ENCODE data around the gene PPM1M.

Gene PPM1M

GRCh38 chr3:52232279-52233107, 13.1 kb upstream of the PPM1M start:
- WGBS, 2 experiments (ENCODE audit: insufficient coverage in 2 of 2), result 91 to 92% methylated on average over 20 to 23 of the region's 28 CpGs
- no peaks in the 10 kb centered on the region for H3K9me3 ChIP-seq (ENCODE audit: control insufficient read depth, low read length)
- H3K36me3 ChIP-seq (ENCODE audit: control insufficient read depth, insufficient read depth, low read length), result peaks cover 62% of the 10 kb centered on the region

GRCh38 chr3:52233108-52233591, 12.4 kb upstream of the PPM1M start:
- WGBS, 2 experiments (ENCODE audit: insufficient coverage in 2 of 2), result 82 to 97% methylated on average over 4 to 5 of the region's 5 CpGs
- Histone ChIP-seq H3K27ac (ENCODE audit: low read depth, low read length, severe bottlenecking) (no peak overlapping the region), H3K36me3 (ENCODE audit: control insufficient read depth, insufficient read depth, low read length) (peaks cover 59% of the 10 kb centered on the region), H3K4me3 (ENCODE audit: extremely low read depth, insufficient read depth, low read length, poor library complexity, severe bottlenecking) (no peak overlapping the region), H3K4me1 (ENCODE audit: control insufficient read depth, insufficient read depth, low read length, poor library complexity, severe bottlenecking) (peaks cover 17% of the 10 kb centered on the region), H3K9me3 (ENCODE audit: control insufficient read depth, low read length) (no peaks in the 10 kb centered on the region)

More at GRCh38 chr3:52232279-52233107, 13.1 kb upstream of the PPM1M start:
- peaks cover 10% of the 10 kb centered on the region for H3K4me1 ChIP-seq (ENCODE audit: control insufficient read depth, insufficient read depth, low read length, poor library complexity, severe bottlenecking)
- no peak overlapping the region for H3K27ac ChIP-seq (ENCODE audit: low read depth, low read length, severe bottlenecking)
- no peak overlapping the region for H3K4me3 ChIP-seq (ENCODE audit: extremely low read depth, insufficient read depth, low read length, poor library complexity, severe bottlenecking)

GRCh38 chr3:52233968-52234367, 11.6 kb upstream of the PPM1M start:
- Histone ChIP-seq H3K36me3 (ENCODE audit: control insufficient read depth, insufficient read depth, low read length) (peaks cover 55% of the 10 kb centered on the region), H3K4me1 (ENCODE audit: control insufficient read depth, insufficient read depth, low read length, poor library complexity, severe bottlenecking) (peaks cover 18% of the 10 kb centered on the region), H3K27ac (ENCODE audit: low read depth, low read length, severe bottlenecking) (no peak overlapping the region), H3K4me3 (ENCODE audit: extremely low read depth, insufficient read depth, low read length, poor library complexity, severe bottlenecking) (no peak overlapping the region), H3K9me3 (ENCODE audit: control insufficient read depth, low read length) (no peaks in the 10 kb centered on the region)
- 92 to 93% methylated on average over 2 of the region's 3 CpGs for WGBS, 2 experiments (ENCODE audit: insufficient coverage in 2 of 2)

GRCh38 chr3:52234516-52235447, 10.8 kb upstream of the PPM1M start:
- H3K4me1 ChIP-seq (ENCODE audit: control insufficient read depth, insufficient read depth, low read length, poor library complexity, severe bottlenecking), result peaks cover 18% of the 10 kb centered on the region
- peaks cover 47% of the 10 kb centered on the region for H3K36me3 ChIP-seq (ENCODE audit: control insufficient read depth, insufficient read depth, low read length)
- H3K9me3 ChIP-seq (ENCODE audit: control insufficient read depth, low read length), result no peaks in the 10 kb centered on the region
- H3K27ac ChIP-seq (ENCODE audit: low read depth, low read length, severe bottlenecking), result no peak overlapping the region
- no peak overlapping the region for H3K4me3 ChIP-seq (ENCODE audit: extremely low read depth, insufficient read depth, low read length, poor library complexity, severe bottlenecking)
- 84 to 85% methylated on average over 11 to 13 of the region's 15 CpGs for WGBS, 2 experiments (ENCODE audit: insufficient coverage in 2 of 2)

GRCh38 chr3:52236424-52236886, 9.1 kb upstream of the PPM1M start:
- 97 to 98% methylated on average over 3 to 5 of the region's 5 CpGs for WGBS, 2 experiments (ENCODE audit: insufficient coverage in 2 of 2)
- Histone ChIP-seq H3K4me3 (ENCODE audit: extremely low read depth, insufficient read depth, low read length, poor library complexity, severe bottlenecking) (no peak overlapping the region), H3K9me3 (ENCODE audit: control insufficient read depth, low read length) (no peaks in the 10 kb centered on the region), H3K4me1 (ENCODE audit: control insufficient read depth, insufficient read depth, low read length, poor library complexity, severe bottlenecking) (peaks cover 24% of the 10 kb centered on the region), H3K27ac (ENCODE audit: low read depth, low read length, severe bottlenecking) (no peak overlapping the region), H3K36me3 (ENCODE audit: control insufficient read depth, insufficient read depth, low read length) (peaks cover 30% of the 10 kb centered on the region)

GRCh38 chr3:52237006-52237656, 8.4 kb upstream of the PPM1M start:
- H3K4me3 ChIP-seq (ENCODE audit: extremely low read depth, insufficient read depth, low read length, poor library complexity, severe bottlenecking), result peak overlapping the region; percentile 81
- WGBS, 2 experiments (ENCODE audit: insufficient coverage in 2 of 2), result 71 to 86% methylated on average over 1 to 2 of the region's 6 CpGs
- H3K9me3 ChIP-seq (ENCODE audit: control insufficient read depth, low read length), result no peaks in the 10 kb centered on the region
- H3K27ac ChIP-seq (ENCODE audit: low read depth, low read length, severe bottlenecking), result peak overlapping the region; percentile 73
- peaks cover 27% of the 10 kb centered on the region for H3K36me3 ChIP-seq (ENCODE audit: control insufficient read depth, insufficient read depth, low read length)
- H3K4me1 ChIP-seq (ENCODE audit: control insufficient read depth, insufficient read depth, low read length, poor library complexity, severe bottlenecking), result peaks cover 24% of the 10 kb centered on the region

- H3K4me1 ChIP-seq (ENCODE audit: control insufficient read depth, insufficient read depth, low read length, poor library complexity, severe bottlenecking), result peaks cover 24% of the 10 kb centered on the region
- H3K27ac ChIP-seq (ENCODE audit: low read depth, low read length, severe bottlenecking), result peak overlapping the region; percentile 73
- peak overlapping the region; percentile 81 for H3K4me3 ChIP-seq (ENCODE audit: extremely low read depth, insufficient read depth, low read length, poor library complexity, severe bottlenecking)
- H3K36me3 ChIP-seq (ENCODE audit: control insufficient read depth, insufficient read depth, low read length), result peaks cover 23% of the 10 kb centered on the region
- 32 to 44% methylated on average over 6 to 7 of the region's 8 CpGs for WGBS, 2 experiments (ENCODE audit: insufficient coverage in 2 of 2)
- H3K9me3 ChIP-seq (ENCODE audit: control insufficient read depth, low read length), result no peaks in the 10 kb centered on the region
Observed at GRCh38 chr3:52237657-52238172, 7.8 kb upstream of the PPM1M start.

GRCh38 chr3:52238193-52238760, 7.3 kb upstream of the PPM1M start:
- peaks cover 3% of the 10 kb centered on the region for H3K9me3 ChIP-seq (ENCODE audit: control insufficient read depth, low read length)
- peaks cover 24% of the 10 kb centered on the region for H3K4me1 ChIP-seq (ENCODE audit: control insufficient read depth, insufficient read depth, low read length, poor library complexity, severe bottlenecking)
- 19 to 24% methylated on average over 8 to 9 of the region's 11 CpGs for WGBS, 2 experiments (ENCODE audit: insufficient coverage in 2 of 2)
- peak overlapping the region; percentile 73 for H3K27ac ChIP-seq (ENCODE audit: low read depth, low read length, severe bottlenecking)
- peaks cover 20% of the 10 kb centered on the region for H3K36me3 ChIP-seq (ENCODE audit: control insufficient read depth, insufficient read depth, low read length)
- H3K4me3 ChIP-seq (ENCODE audit: extremely low read depth, insufficient read depth, low read length, poor library complexity, severe bottlenecking), result peak overlapping the region; percentile 81

- Histone ChIP-seq H3K4me1 (ENCODE audit: control insufficient read depth, insufficient read depth, low read length, poor library complexity, severe bottlenecking) (peaks cover 25% of the 10 kb centered on the region), H3K27ac (ENCODE audit: low read depth, low read length, severe bottlenecking) (peak within 1 kb of the TSS; percentile 73), H3K9me3 (ENCODE audit: control insufficient read depth, low read length) (peaks cover 10% of the 10 kb centered on the region), H3K4me3 (ENCODE audit: extremely low read depth, insufficient read depth, low read length, poor library complexity, severe bottlenecking) (peak within 1 kb of the TSS; percentile 81), H3K36me3 (ENCODE audit: control insufficient read depth, insufficient read depth, low read length) (peaks cover 16% of the 10 kb centered on the region)
- 1 to 2% methylated on average over 48 to 65 of the region's 92 CpGs for WGBS, 2 experiments (ENCODE audit: insufficient coverage in 2 of 2)
Observed at GRCh38 chr3:52238761-52239701, 6.5 kb upstream of the PPM1M start, which contains the start of gene TWF2. Gene TWF2, minus strand, starts transcription at chr3:52239158. Its CDS starts 142 bp downstream, at chr3:52239016.
